Measurements from ENCODE around the gene PUM1.

PUM1 gene

DNA sequence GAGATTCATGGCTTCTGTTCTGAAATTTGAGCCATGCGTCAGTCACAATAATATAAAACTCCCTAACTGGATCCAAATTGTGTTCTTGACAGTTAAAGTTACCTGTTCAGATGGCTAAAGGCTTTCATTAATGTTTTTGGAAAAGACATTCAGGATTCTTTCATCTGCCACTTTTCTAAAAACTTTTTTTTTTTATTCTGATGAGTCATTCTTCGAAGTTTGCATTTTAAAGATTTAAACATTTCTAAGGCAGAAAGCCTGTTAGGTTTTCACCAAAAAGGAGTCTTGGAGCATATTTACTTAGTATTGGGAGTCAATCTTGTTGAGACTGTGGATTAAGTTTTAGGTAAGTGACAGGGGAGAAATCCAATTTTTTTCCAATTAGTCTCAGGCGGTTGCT, 138.1 kb downstream of the PUM1 start:
- no peak overlapping the region for H3K27ac ChIP-seq (ENCODE audit: low read depth, low read length)
- H3K4me3 ChIP-seq (ENCODE audit: low read length), result no peak overlapping the region
- no peaks in the 10 kb centered on the region for H3K79me2 ChIP-seq (ENCODE audit: control insufficient read depth, low read length)
- H3K9me3 ChIP-seq (ENCODE audit: control insufficient read depth, insufficient read depth, low read length), result no peaks in the 10 kb centered on the region
- H3K4me1 ChIP-seq (ENCODE audit: control insufficient read depth, low read length), result no peaks in the 10 kb centered on the region
- no peak overlapping the region for H3K4me2 ChIP-seq (ENCODE audit: low read length)
- no peak for TF ChIP-seq EZH2phosphoT487 (IDR thresholded peaks at IDR 0.05; ENCODE audit: borderline replicate concordance, low read length)
- TF ChIP-seq, protein P1, sequence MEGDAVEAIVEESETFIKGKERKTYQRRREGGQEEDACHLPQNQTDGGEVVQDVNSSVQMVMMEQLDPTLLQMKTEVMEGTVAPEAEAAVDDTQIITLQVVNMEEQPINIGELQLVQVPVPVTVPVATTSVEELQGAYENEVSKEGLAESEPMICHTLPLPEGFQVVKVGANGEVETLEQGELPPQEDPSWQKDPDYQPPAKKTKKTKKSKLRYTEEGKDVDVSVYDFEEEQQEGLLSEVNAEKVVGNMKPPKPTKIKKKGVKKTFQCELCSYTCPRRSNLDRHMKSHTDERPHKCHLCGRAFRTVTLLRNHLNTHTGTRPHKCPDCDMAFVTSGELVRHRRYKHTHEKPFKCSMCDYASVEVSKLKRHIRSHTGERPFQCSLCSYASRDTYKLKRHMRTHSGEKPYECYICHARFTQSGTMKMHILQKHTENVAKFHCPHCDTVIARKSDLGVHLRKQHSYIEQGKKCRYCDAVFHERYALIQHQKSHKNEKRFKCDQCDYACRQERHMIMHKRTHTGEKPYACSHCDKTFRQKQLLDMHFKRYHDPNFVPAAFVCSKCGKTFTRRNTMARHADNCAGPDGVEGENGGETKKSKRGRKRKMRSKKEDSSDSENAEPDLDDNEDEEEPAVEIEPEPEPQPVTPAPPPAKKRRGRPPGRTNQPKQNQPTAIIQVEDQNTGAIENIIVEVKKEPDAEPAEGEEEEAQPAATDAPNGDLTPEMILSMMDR (IDR thresholded peaks at IDR 0.05; ENCODE audit: low read depth, low read length, poor library complexity, severe bottlenecking), result no peak
- H3K9me2 ChIP-seq (replicated peaks; ENCODE audit: control insufficient read depth, low read length), result no peaks in the 10 kb centered on the region
- peaks cover 17% of the 10 kb centered on the region for H3K36me3 ChIP-seq (ENCODE audit: control insufficient read depth, low read length)
- H4K20me1 ChIP-seq (ENCODE audit: control insufficient read depth, insufficient read depth, low read depth, low read length), result no peaks in the 10 kb centered on the region
- peaks cover 27% of the 10 kb centered on the region for H3F3A ChIP-seq (ENCODE audit: control insufficient read depth, insufficient read depth)
- H3K27me3 ChIP-seq (ENCODE audit: control insufficient read depth, low read length), result peaks cover 5% of the 10 kb centered on the region; the same call in 1 of the 2 replicates

DNA sequence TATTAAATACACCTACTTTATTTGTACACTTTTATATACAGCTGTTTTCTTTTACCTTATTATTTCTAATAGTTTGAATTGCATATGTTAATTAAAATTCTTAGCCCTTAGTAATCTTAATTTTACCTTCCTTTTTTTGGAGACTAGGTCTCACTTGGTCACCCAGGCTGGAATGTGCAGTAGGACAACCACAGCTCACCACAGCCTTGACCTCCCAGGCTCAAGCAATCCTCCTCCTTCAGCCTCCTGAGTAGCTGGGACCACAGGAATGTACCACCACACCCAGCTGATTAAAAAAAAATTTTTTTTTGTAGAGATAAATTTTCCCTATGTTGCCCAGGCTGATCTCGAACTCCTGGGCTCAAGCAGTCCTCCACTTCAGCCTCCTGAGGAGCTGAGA, 141.9 kb downstream of the PUM1 start:
- H3K27ac ChIP-seq (ENCODE audit: low read depth, low read length), result no peak overlapping the region
- no peaks in the 10 kb centered on the region; the same call in 1 of the 2 replicates for H4K20me1 ChIP-seq (ENCODE audit: control insufficient read depth, insufficient read depth, low read depth, low read length)
- TF ChIP-seq, protein P1 (IDR thresholded peaks at IDR 0.05; ENCODE audit: low read depth, low read length, poor library complexity, severe bottlenecking), result no peak
- no peak for TF ChIP-seq EZH2phosphoT487 (IDR thresholded peaks at IDR 0.05; ENCODE audit: borderline replicate concordance, low read length)
- no peaks in the 10 kb centered on the region for H3K36me3 ChIP-seq (ENCODE audit: control insufficient read depth, low read length)
- H3K79me2 ChIP-seq (ENCODE audit: control insufficient read depth, low read length), result no peaks in the 10 kb centered on the region
- H3K4me2 ChIP-seq (ENCODE audit: low read length), result no peak overlapping the region
- H3K27me3 ChIP-seq (ENCODE audit: control insufficient read depth, low read length), result peaks cover 15% of the 10 kb centered on the region
- no peaks in the 10 kb centered on the region for H3K4me1 ChIP-seq (ENCODE audit: control insufficient read depth, low read length)
- no peaks in the 10 kb centered on the region for H3K9me3 ChIP-seq (ENCODE audit: control insufficient read depth, insufficient read depth, low read length)
- H3F3A ChIP-seq (ENCODE audit: control insufficient read depth, insufficient read depth), result no peaks in the 10 kb centered on the region; the same call in 1 of the 2 replicates
- no peaks in the 10 kb centered on the region for H3K9me2 ChIP-seq (replicated peaks; ENCODE audit: control insufficient read depth, low read length)
- no peak overlapping the region for H3K4me3 ChIP-seq (ENCODE audit: low read length)

DNA sequence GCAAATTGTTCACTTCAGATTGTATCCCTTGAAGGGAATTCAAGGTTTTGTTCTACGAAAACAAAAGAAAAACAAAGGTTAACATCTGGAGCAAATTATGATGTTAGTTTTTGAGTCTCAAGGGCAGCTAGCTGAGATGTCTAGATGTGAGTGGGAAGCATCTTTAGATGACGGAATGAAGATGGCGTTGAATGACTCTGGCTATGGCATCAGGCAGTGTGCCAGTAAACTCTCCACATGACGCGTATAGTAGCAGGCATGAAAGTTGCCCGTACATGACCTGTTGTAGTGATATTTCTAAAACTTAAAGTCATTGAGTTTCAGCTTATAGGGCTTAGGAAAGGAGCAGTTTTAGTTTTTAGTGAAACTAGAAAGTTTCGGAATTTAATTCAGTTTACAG, 144.7 kb downstream of the PUM1 start:
- no peak overlapping the region for H3K4me2 ChIP-seq (ENCODE audit: low read length)
- H3K27ac ChIP-seq (ENCODE audit: low read depth, low read length), result no peak overlapping the region
- no peaks in the 10 kb centered on the region; the same call in 1 of the 2 replicates for H4K20me1 ChIP-seq (ENCODE audit: control insufficient read depth, insufficient read depth, low read depth, low read length)
- no peaks in the 10 kb centered on the region for H3K9me2 ChIP-seq (replicated peaks; ENCODE audit: control insufficient read depth, low read length)
- peaks cover 15% of the 10 kb centered on the region for H3K27me3 ChIP-seq (ENCODE audit: control insufficient read depth, low read length)
- H3K36me3 ChIP-seq (ENCODE audit: control insufficient read depth, low read length), result no peaks in the 10 kb centered on the region
- H3K79me2 ChIP-seq (ENCODE audit: control insufficient read depth, low read length), result no peaks in the 10 kb centered on the region
- H3K4me1 ChIP-seq (ENCODE audit: control insufficient read depth, low read length), result no peaks in the 10 kb centered on the region
- H3K4me3 ChIP-seq (ENCODE audit: low read length), result no peak overlapping the region
- no peaks in the 10 kb centered on the region for H3K9me3 ChIP-seq (ENCODE audit: control insufficient read depth, insufficient read depth, low read length)
- no peak for TF ChIP-seq EZH2phosphoT487 (IDR thresholded peaks at IDR 0.05; ENCODE audit: borderline replicate concordance, low read length)
- TF ChIP-seq, protein P1 (IDR thresholded peaks at IDR 0.05; ENCODE audit: low read depth, low read length, poor library complexity, severe bottlenecking), result no peak
- H3F3A ChIP-seq (ENCODE audit: control insufficient read depth, insufficient read depth), result no peaks in the 10 kb centered on the region
